ENCODE results near the gene MOK. TPM values are rescaled to one million over a fixed set of nuclear protein-coding genes. Genes with fewer than 3 reads are reported as not detected.

The MOK gene
- total RNA-seq, 1 experiment from 2014 or later = 107 TPM

DNA sequence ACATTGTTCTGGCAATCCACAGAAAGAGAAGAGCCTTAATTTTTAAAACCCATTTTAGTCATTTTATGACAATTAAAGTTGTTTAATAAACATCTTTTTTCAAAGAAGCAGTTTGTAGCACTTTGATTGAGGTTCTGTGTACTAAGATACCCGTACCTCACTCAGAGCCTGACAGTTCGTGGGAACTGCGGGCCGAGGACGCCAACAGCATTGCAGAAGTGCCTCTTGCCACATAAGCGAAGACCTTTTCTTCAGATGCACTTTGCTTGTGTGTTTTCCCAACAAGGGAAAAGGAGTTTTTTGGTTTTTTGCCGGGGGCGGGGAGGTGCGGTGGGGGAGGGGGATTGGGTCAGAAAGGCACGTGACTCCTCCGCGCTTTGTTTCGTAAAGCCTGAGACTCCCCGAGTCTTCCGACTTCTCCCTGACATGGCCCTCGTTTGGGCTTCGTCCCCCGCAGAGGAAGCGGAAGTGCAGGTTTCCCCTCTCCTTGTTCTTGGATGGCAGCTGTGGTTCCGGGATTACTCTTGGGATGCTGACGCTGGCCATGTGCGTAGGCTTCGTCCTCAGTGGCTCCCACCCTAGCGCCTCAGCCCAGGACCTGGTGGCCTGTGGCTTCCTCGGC, 94.4 kb downstream of the MOK start:
- BruUV-seq (replicated peaks) = no TSS peak
- no peak for DNase-seq
- Mint-ChIP-seq H3K9me3 (ENCODE audit: low read depth, unreplicated experiment) (no peaks in the 10 kb centered on the region), H3K4me3 (ENCODE audit: low read depth, unreplicated experiment) (no peak overlapping the region), H3K27ac (ENCODE audit: unreplicated experiment) (no peak overlapping the region), H3K36me3 (ENCODE audit: insufficient read depth, unreplicated experiment) (peaks cover 41% of the 10 kb centered on the region), H3K27me3 (ENCODE audit: unreplicated experiment) (no peaks in the 10 kb centered on the region), H3K4me1 (ENCODE audit: low read depth, unreplicated experiment) (no peaks in the 10 kb centered on the region)
- intact Hi-C loops (cut with micrococcal nuclease; ENCODE audit: unreplicated experiment) = no loop called here
- CTCF ChIA-PET = no interaction called here
- TF ChIP-seq, protein P1, sequence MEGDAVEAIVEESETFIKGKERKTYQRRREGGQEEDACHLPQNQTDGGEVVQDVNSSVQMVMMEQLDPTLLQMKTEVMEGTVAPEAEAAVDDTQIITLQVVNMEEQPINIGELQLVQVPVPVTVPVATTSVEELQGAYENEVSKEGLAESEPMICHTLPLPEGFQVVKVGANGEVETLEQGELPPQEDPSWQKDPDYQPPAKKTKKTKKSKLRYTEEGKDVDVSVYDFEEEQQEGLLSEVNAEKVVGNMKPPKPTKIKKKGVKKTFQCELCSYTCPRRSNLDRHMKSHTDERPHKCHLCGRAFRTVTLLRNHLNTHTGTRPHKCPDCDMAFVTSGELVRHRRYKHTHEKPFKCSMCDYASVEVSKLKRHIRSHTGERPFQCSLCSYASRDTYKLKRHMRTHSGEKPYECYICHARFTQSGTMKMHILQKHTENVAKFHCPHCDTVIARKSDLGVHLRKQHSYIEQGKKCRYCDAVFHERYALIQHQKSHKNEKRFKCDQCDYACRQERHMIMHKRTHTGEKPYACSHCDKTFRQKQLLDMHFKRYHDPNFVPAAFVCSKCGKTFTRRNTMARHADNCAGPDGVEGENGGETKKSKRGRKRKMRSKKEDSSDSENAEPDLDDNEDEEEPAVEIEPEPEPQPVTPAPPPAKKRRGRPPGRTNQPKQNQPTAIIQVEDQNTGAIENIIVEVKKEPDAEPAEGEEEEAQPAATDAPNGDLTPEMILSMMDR (IDR thresholded peaks at IDR 0.05; ENCODE audit: unreplicated experiment) = no peak

DNA sequence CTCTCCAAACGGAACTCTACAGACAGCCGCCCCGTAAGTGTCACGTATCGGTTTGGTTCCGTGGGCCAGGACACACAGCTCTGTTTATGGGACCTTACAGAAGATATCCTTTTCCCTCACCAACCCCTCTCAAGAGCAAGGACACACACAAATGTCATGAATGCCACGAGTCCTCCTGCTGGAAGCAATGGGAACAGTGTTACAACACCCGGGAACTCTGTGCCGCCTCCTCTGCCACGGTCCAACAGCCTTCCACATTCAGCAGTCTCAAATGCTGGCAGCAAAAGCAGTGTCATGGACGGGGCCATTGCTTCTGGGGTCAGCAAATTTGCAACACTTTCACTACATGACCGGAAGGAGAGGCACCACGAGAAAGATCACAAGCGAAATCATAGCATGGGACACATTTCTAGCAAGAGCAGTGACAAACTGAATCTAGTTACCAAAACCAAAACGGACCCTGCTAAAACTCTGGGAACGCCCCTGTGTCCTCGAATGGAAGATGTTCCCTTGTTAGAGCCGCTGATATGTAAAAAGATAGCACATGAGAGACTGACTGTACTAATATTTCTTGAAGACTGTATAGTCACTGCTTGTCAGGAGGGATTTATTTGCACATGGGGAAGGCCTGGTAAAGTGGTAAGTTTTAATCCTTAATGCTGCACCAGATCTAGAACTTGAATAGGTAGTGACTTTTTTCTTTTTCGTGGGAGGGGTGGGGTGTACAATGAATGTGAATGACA, 95.6 kb downstream of the MOK start:
- no peaks in the 10 kb centered on the region for H3K9me3 Mint-ChIP-seq (ENCODE audit: low read depth, unreplicated experiment)
- no peak overlapping the region for H3K27ac Mint-ChIP-seq (ENCODE audit: unreplicated experiment)
- DNase-seq = peak; percentile 21

DNA sequence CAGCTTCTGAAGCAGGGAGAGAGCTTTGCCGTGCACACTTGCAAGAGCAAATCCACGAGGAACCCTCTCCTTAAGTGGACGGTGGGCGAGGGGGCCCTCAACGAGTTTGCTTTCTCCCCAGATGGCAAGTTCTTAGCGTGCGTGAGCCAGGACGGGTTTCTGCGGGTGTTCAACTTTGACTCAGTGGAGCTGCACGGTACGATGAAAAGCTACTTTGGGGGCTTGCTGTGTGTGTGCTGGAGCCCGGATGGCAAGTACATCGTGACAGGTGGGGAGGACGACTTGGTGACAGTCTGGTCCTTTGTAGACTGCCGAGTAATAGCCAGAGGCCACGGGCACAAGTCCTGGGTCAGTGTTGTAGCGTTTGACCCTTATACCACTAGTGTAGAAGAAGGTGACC, 96.2 kb downstream of the MOK start:
- Mint-ChIP-seq H3K4me1 (ENCODE audit: low read depth, unreplicated experiment) (no peaks in the 10 kb centered on the region), H3K36me3 (ENCODE audit: insufficient read depth, unreplicated experiment) (peaks cover 38% of the 10 kb centered on the region), H3K4me3 (ENCODE audit: low read depth, unreplicated experiment) (no peak overlapping the region), H3K27ac (ENCODE audit: unreplicated experiment) (no peak overlapping the region), H3K9me3 (ENCODE audit: low read depth, unreplicated experiment) (no peaks in the 10 kb centered on the region), H3K27me3 (ENCODE audit: unreplicated experiment) (no peaks in the 10 kb centered on the region)
- DNase-seq = no peak
- CTCF ChIA-PET = no interaction called here
- no TSS peak for BruUV-seq (replicated peaks)
- TF ChIP-seq, protein P1 (IDR thresholded peaks at IDR 0.05; ENCODE audit: unreplicated experiment) = no peak
- intact Hi-C loops (cut with micrococcal nuclease; ENCODE audit: unreplicated experiment) = no loop called here

More for the DNA sequence above, 95.6 kb downstream of the MOK start:
- intact Hi-C loops (cut with micrococcal nuclease; ENCODE audit: unreplicated experiment) = no loop called here
- Mint-ChIP-seq H3K4me1 (ENCODE audit: low read depth, unreplicated experiment) (no peaks in the 10 kb centered on the region), H3K27me3 (ENCODE audit: unreplicated experiment) (no peaks in the 10 kb centered on the region), H3K4me3 (ENCODE audit: low read depth, unreplicated experiment) (no peak overlapping the region), H3K36me3 (ENCODE audit: insufficient read depth, unreplicated experiment) (peaks cover 41% of the 10 kb centered on the region)
- BruUV-seq (replicated peaks) = no TSS peak
- CTCF ChIA-PET = no interaction called here
- TF ChIP-seq, protein P1 (IDR thresholded peaks at IDR 0.05; ENCODE audit: unreplicated experiment) = no peak

DNA sequence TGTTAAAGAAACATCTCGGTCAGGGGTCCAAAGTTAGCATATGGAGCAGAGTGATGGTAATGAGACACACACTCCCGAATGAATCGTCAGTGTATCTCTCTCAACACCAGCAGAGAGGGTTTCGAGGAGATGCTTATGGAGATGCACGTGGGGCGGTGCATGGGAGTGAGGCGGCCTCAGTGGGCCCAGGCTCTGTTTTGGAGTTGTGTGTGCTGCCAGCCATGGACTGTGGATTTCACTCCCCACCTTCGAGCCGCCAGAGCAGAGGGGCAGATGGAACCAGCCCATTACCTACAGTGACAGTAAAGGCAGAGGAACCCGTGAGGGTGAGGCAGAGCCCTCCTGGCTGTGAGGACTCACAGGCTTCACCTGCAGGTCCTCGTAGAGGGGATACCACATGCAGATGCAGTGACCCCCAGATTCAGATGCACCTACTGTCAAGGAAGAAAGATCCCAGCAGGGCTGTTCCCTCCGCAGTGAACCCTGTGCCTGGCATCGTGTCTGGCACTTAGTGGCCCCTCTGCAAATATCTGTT, 97.1 kb downstream of the MOK start:
- H3K27me3 Mint-ChIP-seq (ENCODE audit: unreplicated experiment) = no peaks in the 10 kb centered on the region
- H3K9me3 Mint-ChIP-seq (ENCODE audit: low read depth, unreplicated experiment) = no peaks in the 10 kb centered on the region
- H3K36me3 Mint-ChIP-seq (ENCODE audit: insufficient read depth, unreplicated experiment) = peaks cover 32% of the 10 kb centered on the region
- TF ChIP-seq, protein P1 (IDR thresholded peaks at IDR 0.05; ENCODE audit: unreplicated experiment) = no peak
- DNase-seq = no peak
- no peaks in the 10 kb centered on the region for H3K4me1 Mint-ChIP-seq (ENCODE audit: low read depth, unreplicated experiment)
- no peak overlapping the region for H3K4me3 Mint-ChIP-seq (ENCODE audit: low read depth, unreplicated experiment)
- BruUV-seq (replicated peaks) = no TSS peak
- no peak overlapping the region for H3K27ac Mint-ChIP-seq (ENCODE audit: unreplicated experiment)
- intact Hi-C loops (cut with micrococcal nuclease; ENCODE audit: unreplicated experiment) = no loop called here
- CTCF ChIA-PET = no interaction called here
